ENCODE measurements around the gene SLC12A2. TPM values are rescaled to one million over a fixed set of nuclear protein-coding genes. Genes with fewer than 3 reads are reported as not detected.

Gene SLC12A2
- total RNA-seq, 1 donor from 2014 or later = 24.1 TPM

DNA sequence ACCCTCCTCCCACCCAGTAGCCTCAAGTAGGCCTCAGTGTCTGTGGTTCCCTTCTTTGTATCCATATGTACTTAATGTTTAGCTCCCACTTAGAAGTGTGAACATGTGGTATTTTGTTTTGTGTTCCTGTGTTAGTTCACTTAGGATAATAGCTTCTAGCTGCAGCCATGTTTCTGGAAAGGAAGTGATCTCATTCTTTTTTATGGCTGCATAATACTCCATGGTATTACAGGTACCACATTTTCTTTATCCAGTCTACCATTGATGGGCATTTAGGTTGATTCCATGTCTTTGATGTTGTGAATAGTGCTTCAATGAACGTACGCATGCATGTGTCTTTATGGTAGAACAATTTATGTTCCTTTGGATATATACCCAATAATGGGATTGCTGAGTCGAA lies 74.8 kb downstream of the SLC12A2 start:
- no peak for ATAC-seq
- intact Hi-C loops (cut with DNase I) = no loop called here
- TF ChIP-seq, protein P1, sequence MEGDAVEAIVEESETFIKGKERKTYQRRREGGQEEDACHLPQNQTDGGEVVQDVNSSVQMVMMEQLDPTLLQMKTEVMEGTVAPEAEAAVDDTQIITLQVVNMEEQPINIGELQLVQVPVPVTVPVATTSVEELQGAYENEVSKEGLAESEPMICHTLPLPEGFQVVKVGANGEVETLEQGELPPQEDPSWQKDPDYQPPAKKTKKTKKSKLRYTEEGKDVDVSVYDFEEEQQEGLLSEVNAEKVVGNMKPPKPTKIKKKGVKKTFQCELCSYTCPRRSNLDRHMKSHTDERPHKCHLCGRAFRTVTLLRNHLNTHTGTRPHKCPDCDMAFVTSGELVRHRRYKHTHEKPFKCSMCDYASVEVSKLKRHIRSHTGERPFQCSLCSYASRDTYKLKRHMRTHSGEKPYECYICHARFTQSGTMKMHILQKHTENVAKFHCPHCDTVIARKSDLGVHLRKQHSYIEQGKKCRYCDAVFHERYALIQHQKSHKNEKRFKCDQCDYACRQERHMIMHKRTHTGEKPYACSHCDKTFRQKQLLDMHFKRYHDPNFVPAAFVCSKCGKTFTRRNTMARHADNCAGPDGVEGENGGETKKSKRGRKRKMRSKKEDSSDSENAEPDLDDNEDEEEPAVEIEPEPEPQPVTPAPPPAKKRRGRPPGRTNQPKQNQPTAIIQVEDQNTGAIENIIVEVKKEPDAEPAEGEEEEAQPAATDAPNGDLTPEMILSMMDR (IDR thresholded peaks at IDR 0.05) = no peak
- Histone ChIP-seq H3K4me3 (no peak overlapping the region), H3K36me3 (peaks cover 46% of the 10 kb centered on the region), H3K4me1 (no peaks in the 10 kb centered on the region), H3K9me3 (no peaks in the 10 kb centered on the region), H3K27ac (no peak overlapping the region), H3K27me3 (ENCODE audit: low read depth) (no peaks in the 10 kb centered on the region)
- DNase-seq = no peak

DNA sequence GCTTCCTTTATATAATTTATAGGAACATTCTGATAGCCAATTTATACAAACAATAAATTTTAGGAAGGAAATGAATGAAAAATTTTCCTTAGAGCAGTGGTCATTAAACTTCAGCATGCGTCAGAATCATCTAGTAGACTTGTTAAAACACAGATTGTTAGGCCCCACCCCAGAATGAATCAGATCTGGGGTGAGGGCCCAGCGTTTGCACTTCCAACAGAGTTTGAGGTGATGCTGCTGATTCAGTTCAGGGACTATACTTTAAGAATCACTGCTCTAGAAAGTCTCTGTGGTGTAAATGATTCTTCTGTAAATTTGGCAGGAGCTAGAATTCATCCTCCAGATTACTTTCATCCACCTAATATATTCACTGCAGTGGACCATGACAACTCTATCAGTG lies 80.4 kb downstream of the SLC12A2 start:
- H3K36me3 ChIP-seq = peaks cover 42% of the 10 kb centered on the region
- no peaks in the 10 kb centered on the region for H3K9me3 ChIP-seq
- H3K4me1 ChIP-seq = no peaks in the 10 kb centered on the region
- TF ChIP-seq, protein P1 (IDR thresholded peaks at IDR 0.05) = no peak
- ATAC-seq = no peak
- intact Hi-C loops (cut with DNase I) = no loop called here
- no peak overlapping the region for H3K4me3 ChIP-seq
- DNase-seq = no peak
- no peaks in the 10 kb centered on the region for H3K27me3 ChIP-seq (ENCODE audit: low read depth)
- H3K27ac ChIP-seq = no peak overlapping the region

DNA sequence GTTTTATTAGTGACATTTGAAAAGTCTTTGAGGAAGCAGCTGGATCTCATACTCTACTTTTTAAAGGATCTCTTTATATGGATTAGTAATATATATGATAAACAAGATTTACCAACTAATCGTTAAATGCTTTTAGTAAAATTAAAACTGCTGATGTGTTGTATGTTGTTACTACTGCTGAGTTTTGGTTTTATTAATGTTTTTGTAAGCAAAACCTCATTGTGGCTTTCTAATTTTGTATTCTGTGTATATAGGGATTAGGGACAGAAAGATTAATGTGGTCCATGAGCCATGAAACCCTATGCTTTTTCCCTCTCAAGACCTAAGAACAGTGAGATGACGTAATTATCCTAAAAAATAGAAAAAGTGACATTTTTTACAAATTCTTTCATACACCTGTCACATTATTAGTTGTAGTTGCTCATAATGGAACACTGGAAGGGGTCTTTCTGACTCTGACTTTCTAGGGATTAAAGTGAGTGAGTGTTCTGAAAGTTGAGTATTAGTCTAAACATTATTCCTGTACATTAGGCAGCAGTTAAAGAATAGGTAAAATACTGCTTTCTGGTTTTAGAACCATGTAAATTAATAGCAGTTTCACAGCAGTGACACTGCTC lies 85.9 kb downstream of the SLC12A2 start:
- Histone ChIP-seq H3K4me3 (no peak overlapping the region), H3K27ac (no peak overlapping the region), H3K36me3 (peaks cover 12% of the 10 kb centered on the region), H3K27me3 (ENCODE audit: low read depth) (no peaks in the 10 kb centered on the region), H3K4me1 (no peaks in the 10 kb centered on the region), H3K9me3 (no peaks in the 10 kb centered on the region)
- no peak for ATAC-seq
- DNase-seq = no peak
- intact Hi-C loops (cut with DNase I) = no loop called here
- TF ChIP-seq, protein P1 (IDR thresholded peaks at IDR 0.05) = no peak

DNA sequence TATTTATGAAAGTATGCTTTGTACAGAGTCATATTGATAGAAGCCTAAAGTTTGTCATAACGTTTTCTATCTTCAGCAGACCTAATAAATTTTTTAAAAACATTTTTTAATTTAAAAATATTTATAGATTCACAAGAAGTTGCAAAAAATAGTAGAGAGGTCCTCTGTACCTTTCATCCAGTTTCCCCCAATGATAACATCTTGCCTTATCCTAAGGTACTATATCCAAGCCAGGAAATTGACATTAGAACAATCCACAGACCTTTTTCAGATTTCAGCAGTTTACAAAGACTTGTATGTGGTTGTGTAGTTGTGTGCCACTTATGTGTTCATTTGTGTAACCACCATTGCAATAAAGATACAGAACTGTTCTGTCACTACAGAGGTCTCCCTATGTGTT lies 88.5 kb downstream of the SLC12A2 start:
- no peak for DNase-seq
- no peak overlapping the region for H3K4me3 ChIP-seq
- TF ChIP-seq, protein P1 (IDR thresholded peaks at IDR 0.05) = no peak
- no peaks in the 10 kb centered on the region for H3K27me3 ChIP-seq (ENCODE audit: low read depth)
- no peak overlapping the region for H3K27ac ChIP-seq
- H3K36me3 ChIP-seq = peaks cover 12% of the 10 kb centered on the region
- intact Hi-C loops (cut with DNase I) = no loop called here
- no peak for ATAC-seq
- no peaks in the 10 kb centered on the region for H3K4me1 ChIP-seq
- no peaks in the 10 kb centered on the region for H3K9me3 ChIP-seq

DNA sequence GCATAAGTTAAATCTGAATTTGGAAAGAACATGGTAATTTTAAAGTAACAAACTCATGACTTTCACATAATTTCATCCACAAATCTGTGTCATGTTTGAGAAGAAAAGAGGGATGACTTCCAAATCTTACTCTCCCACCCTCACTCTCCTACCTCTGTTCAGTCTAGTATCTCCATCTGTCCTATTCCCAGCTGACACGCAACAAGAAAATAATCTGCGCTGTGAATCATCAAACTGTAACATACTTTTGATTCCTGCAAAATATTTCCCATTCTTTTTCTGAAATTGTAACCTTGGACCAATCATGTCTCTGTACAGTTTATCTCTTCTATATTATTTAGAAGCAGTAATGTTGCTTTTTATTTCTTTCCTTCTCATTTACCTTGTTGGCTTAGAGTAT lies 91.4 kb downstream of the SLC12A2 start:
- intact Hi-C loops (cut with DNase I) = no loop called here
- Histone ChIP-seq H3K27me3 (ENCODE audit: low read depth) (no peaks in the 10 kb centered on the region), H3K4me1 (no peaks in the 10 kb centered on the region), H3K9me3 (no peaks in the 10 kb centered on the region), H3K27ac (no peak overlapping the region), H3K4me3 (no peak overlapping the region), H3K36me3 (peaks cover 6% of the 10 kb centered on the region)
- TF ChIP-seq, protein P1 (IDR thresholded peaks at IDR 0.05) = no peak
- DNase-seq = no peak
- ATAC-seq = no peak
